ENCODE measurements around the gene GNA12. TPM values are rescaled to one million over a fixed set of nuclear protein-coding genes. Genes with fewer than 3 reads are reported as not detected.
A peak's percentile ranks its signal among the peaks of the same experiment; 100 is the strongest.

Gene GNA12
- total and polyA plus RNA-seq, 2 experiments from 2014 or later = 28.4 to 40.2 TPM

DNA sequence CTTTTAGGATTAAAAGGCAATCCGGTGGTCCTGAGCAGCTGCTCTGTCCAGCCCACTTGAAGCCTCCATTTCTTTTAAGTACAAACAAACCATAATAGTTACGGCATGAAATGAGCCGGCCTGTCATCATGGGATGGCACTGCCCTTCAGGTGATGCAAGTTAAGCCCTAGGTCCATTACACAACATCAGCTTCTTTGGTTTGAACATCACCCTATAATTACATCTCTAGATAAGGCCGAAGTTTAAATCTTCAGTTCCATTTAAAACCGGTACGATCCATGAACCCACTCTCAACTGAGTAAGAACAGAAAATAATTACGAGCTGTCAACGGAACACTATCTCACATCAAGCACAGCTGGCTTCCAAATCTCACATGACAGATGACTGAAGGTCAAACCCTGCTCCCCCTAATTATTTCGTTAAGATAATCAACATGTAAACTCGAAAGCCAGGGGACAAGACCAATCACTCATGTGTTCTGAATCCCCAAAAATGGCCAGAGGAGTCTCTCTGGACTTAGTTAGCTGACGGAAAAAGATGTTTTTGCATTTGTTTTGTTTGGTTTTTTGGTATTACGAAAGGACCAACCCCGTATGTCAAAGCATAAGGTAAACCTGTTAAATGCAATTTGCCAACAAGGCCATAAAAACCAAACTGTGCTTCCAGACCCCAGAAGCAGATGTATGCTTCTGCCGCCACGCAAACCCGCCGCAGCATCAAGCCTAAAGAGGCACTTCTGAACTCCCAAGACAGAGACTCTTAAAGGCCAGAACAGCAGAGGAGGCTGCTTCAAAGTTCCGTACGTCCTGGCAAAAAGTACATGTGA lies 10.8 kb downstream of the GNA12 start:
- TF ChIP-seq EZH2 (IDR thresholded peaks at IDR 0.05; ENCODE audit: borderline replicate concordance) = no peak
- TF ChIP-seq EZH2phosphoT487 (IDR thresholded peaks at IDR 0.05; ENCODE audit: low read depth, severe bottlenecking, unreplicated experiment) = no peak
- TF ChIP-seq, protein P1, sequence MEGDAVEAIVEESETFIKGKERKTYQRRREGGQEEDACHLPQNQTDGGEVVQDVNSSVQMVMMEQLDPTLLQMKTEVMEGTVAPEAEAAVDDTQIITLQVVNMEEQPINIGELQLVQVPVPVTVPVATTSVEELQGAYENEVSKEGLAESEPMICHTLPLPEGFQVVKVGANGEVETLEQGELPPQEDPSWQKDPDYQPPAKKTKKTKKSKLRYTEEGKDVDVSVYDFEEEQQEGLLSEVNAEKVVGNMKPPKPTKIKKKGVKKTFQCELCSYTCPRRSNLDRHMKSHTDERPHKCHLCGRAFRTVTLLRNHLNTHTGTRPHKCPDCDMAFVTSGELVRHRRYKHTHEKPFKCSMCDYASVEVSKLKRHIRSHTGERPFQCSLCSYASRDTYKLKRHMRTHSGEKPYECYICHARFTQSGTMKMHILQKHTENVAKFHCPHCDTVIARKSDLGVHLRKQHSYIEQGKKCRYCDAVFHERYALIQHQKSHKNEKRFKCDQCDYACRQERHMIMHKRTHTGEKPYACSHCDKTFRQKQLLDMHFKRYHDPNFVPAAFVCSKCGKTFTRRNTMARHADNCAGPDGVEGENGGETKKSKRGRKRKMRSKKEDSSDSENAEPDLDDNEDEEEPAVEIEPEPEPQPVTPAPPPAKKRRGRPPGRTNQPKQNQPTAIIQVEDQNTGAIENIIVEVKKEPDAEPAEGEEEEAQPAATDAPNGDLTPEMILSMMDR (IDR thresholded peaks at IDR 0.05; ENCODE audit: poor library complexity) = no peak
- WGBS (ENCODE audit: low lambda C conversion rate, missing lambda C conversion rate) = 68% methylated on average over 19 of the region's 19 CpGs
- Histone ChIP-seq H3K9me3 (ENCODE audit: low read depth) (no peaks in the 10 kb centered on the region), H3K4me1 (ENCODE audit: insufficient read depth) (peaks cover 16% of the 10 kb centered on the region), H3K27me3 (no peaks in the 10 kb centered on the region), H3K4me3 (no peak overlapping the region), H4K20me1 (ENCODE audit: insufficient read depth, poor library complexity, severe bottlenecking) (peaks cover 27% of the 10 kb centered on the region), H3K79me2 (peaks cover 92% of the 10 kb centered on the region), H2AFZ (no peak overlapping the region), H3K4me2 (no peak overlapping the region), H3K27ac (peak overlapping the region; percentile 12), H3K9me2 (replicated peaks; ENCODE audit: insufficient read depth) (no peaks in the 10 kb centered on the region), H3K36me3 (replicated peaks; ENCODE audit: insufficient read depth, low read depth) (no peaks in the 10 kb centered on the region)
- no peak for DNase-seq (ENCODE audit: low spot score)

DNA sequence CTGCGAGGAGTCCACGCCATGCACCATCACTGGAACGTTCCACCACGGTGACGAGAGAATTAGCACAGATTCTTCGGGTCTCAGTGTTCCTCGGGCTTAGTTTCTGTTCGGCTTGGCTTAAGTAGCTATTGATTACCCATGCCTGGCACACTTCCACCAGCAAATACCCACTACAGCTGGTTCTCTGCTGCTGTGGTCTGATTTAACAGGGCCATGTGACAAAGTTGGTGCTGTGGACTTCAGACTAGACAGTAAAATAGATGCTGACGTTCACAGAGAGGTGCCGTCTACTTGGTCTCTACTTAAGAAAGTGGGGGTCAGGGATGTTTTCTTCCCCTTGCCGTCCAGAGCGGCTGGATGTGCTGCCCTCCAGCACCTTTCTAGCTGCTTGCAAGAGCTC lies 11.6 kb downstream of the GNA12 start:
- Histone ChIP-seq H3K9me2 (replicated peaks; ENCODE audit: insufficient read depth) (no peaks in the 10 kb centered on the region), H3K4me1 (ENCODE audit: insufficient read depth) (peaks cover 16% of the 10 kb centered on the region), H2AFZ (no peak overlapping the region), H3K4me2 (no peak overlapping the region), H3K79me2 (peaks cover 92% of the 10 kb centered on the region), H3K27me3 (no peaks in the 10 kb centered on the region), H3K36me3 (replicated peaks; ENCODE audit: insufficient read depth, low read depth) (no peaks in the 10 kb centered on the region), H3K27ac (no peak overlapping the region), H3K9me3 (ENCODE audit: low read depth) (no peaks in the 10 kb centered on the region), H3K4me3 (no peak overlapping the region), H4K20me1 (ENCODE audit: insufficient read depth, poor library complexity, severe bottlenecking) (peaks cover 27% of the 10 kb centered on the region)
- WGBS (ENCODE audit: low lambda C conversion rate, missing lambda C conversion rate) = 95% methylated on average over 12 of the region's 12 CpGs
- no peak for DNase-seq (ENCODE audit: low spot score)
- TF ChIP-seq, protein P1 (IDR thresholded peaks at IDR 0.05; ENCODE audit: poor library complexity) = no peak
- TF ChIP-seq EZH2 (IDR thresholded peaks at IDR 0.05; ENCODE audit: borderline replicate concordance) (no peak), EZH2phosphoT487 (IDR thresholded peaks at IDR 0.05; ENCODE audit: low read depth, severe bottlenecking, unreplicated experiment) (no peak)

DNA sequence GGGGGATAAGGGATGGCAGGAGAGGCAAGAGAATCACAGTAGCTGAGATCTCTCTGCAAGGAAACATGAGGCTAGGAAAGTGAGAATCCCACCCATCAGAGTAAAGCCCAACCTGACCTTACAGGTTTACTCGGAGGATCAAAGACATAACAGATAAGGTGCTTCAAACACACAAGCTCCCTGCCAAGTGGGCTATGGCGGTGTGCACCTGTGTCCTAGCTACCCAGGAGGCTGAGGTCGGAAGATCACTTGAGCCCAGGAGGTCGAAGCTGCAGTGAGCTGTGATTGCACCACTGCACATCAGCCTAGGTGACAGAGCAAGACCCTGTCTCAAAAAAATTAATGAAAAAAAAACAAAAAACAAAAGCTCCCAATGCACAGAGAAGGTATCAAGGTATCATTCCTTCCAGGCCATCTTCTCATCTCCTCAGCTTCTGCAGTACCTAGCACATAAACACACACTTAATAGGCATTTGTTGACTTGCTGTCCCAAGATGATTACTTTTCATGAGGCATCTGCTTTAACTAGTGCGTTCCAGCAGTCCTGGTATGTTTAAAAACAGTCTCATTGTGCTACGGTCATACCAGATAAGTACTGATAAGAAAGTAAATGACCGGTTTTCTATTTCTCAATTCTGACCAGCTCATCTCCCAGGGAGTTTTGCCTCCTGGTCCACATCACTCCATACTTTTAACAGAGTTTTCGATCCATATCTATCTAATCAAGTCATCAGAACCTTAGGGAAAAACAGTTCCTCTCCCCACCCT lies 13.3 kb downstream of the GNA12 start:
- H2AFZ ChIP-seq = no peak overlapping the region
- H3K4me3 ChIP-seq = no peak overlapping the region
- no peaks in the 10 kb centered on the region for H3K9me3 ChIP-seq (ENCODE audit: low read depth)
- DNase-seq (ENCODE audit: low spot score) = no peak
- peak overlapping the region; percentile 32 for H3K4me2 ChIP-seq
- WGBS (ENCODE audit: low lambda C conversion rate, missing lambda C conversion rate) = 41% methylated on average over 8 of the region's 8 CpGs
- H3K36me3 ChIP-seq (replicated peaks; ENCODE audit: insufficient read depth, low read depth) = no peaks in the 10 kb centered on the region
- TF ChIP-seq, protein P1 (IDR thresholded peaks at IDR 0.05; ENCODE audit: poor library complexity) = no peak
- TF ChIP-seq EZH2phosphoT487 (IDR thresholded peaks at IDR 0.05; ENCODE audit: low read depth, severe bottlenecking, unreplicated experiment) (no peak), EZH2 (IDR thresholded peaks at IDR 0.05; ENCODE audit: borderline replicate concordance) (no peak)
- peaks cover 25% of the 10 kb centered on the region for H4K20me1 ChIP-seq (ENCODE audit: insufficient read depth, poor library complexity, severe bottlenecking)
- peaks cover 16% of the 10 kb centered on the region for H3K4me1 ChIP-seq (ENCODE audit: insufficient read depth)
- H3K79me2 ChIP-seq = peaks cover 92% of the 10 kb centered on the region
- no peaks in the 10 kb centered on the region for H3K9me2 ChIP-seq (replicated peaks; ENCODE audit: insufficient read depth)
- H3K27ac ChIP-seq = peak overlapping the region; percentile 17
- no peaks in the 10 kb centered on the region for H3K27me3 ChIP-seq

Measured in hepatocyte (in vitro differentiated cells).